GM23338 (cell line): ENCODE data around the gene VIPR1. TPM values are rescaled to one million over a fixed set of nuclear protein-coding genes. Genes with fewer than 3 reads are reported as not detected.

ENCODE experiments used
- CREB1 ChIP-seq: fragments of 250-450 bp; sonication (Bioruptor Pico); IDR thresholded peaks from 2 replicates; pipeline ENCODE4 v1.5.0; 2020; ENCODE audit warnings: low read depth, mild to moderate bottlenecking, moderate library complexity
- ZNF114 ChIP-seq: fragments of 250-450 bp; sonication (Bioruptor Pico); IDR thresholded peaks from 2 replicates; pipeline ENCODE4 v1.5.0; 2020; ENCODE audit warnings: mild to moderate bottlenecking, moderate library complexity
- polyA plus RNA-seq: library from polyadenylated mRNA; unstranded; fragments of >200 nt; fragmentation: Nextera tagmentation; extraction: Ambion mirVana; gene quantifications from 2 replicates; pipeline ENCODE4 v1.2.1, GENCODE V29; 2016
- total RNA-seq: library from RNA; depleted of rRNA; stranded (reverse); fragments of >200 nt; shearing (Covaris generic); gene quantifications from 2 replicates; pipeline ENCODE4 v1.2.3, GENCODE V29; 2014
- TF ChIP-seq, protein P1 (sequence below): fragments of 250-450 bp; sonication (Bioruptor Pico); IDR thresholded peaks from 2 replicates; pipeline ENCODE4 v1.5.0; 2020; ENCODE audit warnings: mild to moderate bottlenecking, moderate library complexity
- TF ChIP-seq, protein P2 (sequence below): IDR thresholded peaks from one replicate; pipeline ENCODE4 v1.6.1; 2018; ENCODE audit warnings: antibody characterized with exemption; ENCODE audit not compliant: unreplicated experiment

Gene VIPR1
- total and polyA plus RNA-seq, 2 experiments from 2014 or later: 6.3 to 19.3 TPM

DNA sequence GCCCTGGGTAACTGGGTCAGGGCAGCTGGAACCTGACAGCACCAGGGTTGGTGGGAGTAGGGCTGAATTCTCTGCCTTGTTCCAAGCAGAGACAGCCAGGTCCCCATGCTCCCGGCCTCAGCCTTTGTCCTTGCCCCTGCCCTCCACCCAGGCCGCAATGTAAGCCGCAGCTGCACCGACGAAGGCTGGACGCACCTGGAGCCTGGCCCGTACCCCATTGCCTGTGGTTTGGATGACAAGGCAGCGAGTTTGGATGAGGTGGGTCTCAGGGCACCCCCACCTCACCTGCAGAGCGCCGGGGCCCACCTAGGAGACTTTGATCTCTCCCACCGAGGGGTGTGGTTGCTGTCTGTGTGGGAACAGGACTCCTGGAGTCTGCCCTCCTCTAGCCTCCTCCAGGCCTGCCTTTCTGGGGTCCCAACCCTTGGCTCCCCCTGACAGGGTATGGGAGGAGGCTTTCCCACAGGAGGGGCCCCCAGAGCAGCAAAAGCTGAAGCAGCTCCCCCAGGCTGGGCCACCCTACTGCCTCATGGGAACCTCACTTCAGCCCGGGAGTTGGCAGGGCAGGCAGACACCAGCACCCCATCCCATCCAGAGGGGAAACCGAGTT, 23.4 kb downstream of the VIPR1 start (continued):
- TF ChIP-seq, protein P1, sequence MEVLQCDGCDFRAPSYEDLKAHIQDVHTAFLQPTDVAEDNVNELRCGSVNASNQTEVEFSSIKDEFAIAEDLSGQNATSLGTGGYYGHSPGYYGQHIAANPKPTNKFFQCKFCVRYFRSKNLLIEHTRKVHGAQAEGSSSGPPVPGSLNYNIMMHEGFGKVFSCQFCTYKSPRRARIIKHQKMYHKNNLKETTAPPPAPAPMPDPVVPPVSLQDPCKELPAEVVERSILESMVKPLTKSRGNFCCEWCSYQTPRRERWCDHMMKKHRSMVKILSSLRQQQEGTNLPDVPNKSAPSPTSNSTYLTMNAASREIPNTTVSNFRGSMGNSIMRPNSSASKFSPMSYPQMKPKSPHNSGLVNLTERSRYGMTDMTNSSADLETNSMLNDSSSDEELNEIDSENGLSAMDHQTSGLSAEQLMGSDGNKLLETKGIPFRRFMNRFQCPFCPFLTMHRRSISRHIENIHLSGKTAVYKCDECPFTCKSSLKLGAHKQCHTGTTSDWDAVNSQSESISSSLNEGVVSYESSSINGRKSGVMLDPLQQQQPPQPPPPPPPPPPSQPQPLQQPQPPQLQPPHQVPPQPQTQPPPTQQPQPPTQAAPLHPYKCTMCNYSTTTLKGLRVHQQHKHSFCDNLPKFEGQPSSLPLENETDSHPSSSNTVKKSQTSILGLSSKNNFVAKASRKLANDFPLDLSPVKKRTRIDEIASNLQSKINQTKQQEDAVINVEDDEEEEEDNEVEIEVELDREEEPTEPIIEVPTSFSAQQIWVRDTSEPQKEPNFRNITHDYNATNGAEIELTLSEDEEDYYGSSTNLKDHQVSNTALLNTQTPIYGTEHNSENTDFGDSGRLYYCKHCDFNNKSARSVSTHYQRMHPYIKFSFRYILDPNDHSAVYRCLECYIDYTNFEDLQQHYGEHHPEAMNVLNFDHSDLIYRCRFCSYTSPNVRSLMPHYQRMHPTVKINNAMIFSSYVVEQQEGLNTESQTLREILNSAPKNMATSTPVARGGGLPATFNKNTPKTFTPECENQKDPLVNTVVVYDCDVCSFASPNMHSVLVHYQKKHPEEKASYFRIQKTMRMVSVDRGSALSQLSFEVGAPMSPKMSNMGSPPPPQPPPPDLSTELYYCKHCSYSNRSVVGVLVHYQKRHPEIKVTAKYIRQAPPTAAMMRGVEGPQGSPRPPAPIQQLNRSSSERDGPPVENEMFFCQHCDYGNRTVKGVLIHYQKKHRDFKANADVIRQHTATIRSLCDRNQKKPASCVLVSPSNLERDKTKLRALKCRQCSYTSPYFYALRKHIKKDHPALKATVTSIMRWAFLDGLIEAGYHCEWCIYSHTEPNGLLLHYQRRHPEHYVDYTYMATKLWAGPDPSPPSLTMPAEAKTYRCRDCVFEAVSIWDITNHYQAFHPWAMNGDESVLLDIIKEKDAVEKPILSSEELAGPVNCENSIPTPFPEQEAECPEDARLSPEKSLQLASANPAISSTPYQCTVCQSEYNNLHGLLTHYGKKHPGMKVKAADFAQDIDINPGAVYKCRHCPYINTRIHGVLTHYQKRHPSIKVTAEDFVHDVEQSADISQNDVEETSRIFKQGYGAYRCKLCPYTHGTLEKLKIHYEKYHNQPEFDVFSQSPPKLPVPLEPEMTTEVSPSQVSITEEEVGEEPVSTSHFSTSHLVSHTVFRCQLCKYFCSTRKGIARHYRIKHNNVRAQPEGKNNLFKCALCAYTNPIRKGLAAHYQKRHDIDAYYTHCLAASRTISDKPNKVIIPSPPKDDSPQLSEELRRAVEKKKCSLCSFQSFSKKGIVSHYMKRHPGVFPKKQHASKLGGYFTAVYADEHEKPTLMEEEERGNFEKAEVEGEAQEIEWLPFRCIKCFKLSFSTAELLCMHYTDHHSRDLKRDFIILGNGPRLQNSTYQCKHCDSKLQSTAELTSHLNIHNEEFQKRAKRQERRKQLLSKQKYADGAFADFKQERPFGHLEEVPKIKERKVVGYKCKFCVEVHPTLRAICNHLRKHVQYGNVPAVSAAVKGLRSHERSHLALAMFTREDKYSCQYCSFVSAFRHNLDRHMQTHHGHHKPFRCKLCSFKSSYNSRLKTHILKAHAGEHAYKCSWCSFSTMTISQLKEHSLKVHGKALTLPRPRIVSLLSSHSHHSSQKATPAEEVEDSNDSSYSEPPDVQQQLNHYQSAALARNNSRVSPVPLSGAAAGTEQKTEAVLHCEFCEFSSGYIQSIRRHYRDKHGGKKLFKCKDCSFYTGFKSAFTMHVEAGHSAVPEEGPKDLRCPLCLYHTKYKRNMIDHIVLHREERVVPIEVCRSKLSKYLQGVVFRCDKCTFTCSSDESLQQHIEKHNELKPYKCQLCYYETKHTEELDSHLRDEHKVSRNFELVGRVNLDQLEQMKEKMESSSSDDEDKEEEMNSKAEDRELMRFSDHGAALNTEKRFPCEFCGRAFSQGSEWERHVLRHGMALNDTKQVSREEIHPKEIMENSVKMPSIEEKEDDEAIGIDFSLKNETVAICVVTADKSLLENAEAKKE: no peak
- TF ChIP-seq, protein P2, sequence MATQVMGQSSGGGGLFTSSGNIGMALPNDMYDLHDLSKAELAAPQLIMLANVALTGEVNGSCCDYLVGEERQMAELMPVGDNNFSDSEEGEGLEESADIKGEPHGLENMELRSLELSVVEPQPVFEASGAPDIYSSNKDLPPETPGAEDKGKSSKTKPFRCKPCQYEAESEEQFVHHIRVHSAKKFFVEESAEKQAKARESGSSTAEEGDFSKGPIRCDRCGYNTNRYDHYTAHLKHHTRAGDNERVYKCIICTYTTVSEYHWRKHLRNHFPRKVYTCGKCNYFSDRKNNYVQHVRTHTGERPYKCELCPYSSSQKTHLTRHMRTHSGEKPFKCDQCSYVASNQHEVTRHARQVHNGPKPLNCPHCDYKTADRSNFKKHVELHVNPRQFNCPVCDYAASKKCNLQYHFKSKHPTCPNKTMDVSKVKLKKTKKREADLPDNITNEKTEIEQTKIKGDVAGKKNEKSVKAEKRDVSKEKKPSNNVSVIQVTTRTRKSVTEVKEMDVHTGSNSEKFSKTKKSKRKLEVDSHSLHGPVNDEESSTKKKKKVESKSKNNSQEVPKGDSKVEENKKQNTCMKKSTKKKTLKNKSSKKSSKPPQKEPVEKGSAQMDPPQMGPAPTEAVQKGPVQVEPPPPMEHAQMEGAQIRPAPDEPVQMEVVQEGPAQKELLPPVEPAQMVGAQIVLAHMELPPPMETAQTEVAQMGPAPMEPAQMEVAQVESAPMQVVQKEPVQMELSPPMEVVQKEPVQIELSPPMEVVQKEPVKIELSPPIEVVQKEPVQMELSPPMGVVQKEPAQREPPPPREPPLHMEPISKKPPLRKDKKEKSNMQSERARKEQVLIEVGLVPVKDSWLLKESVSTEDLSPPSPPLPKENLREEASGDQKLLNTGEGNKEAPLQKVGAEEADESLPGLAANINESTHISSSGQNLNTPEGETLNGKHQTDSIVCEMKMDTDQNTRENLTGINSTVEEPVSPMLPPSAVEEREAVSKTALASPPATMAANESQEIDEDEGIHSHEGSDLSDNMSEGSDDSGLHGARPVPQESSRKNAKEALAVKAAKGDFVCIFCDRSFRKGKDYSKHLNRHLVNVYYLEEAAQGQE: no peak
- TF ChIP-seq ZNF114 (CRISPR knock-in tag): no peak
- TF ChIP-seq CREB1 (CRISPR knock-in tag): no peak
